Measurements from ENCODE around the gene KCNJ10.
"Not testable (repeated sequence)": the region's sequence is repeated elsewhere in the genome, so short reads cannot be mapped to it uniquely, and the experiment has no call there.

KCNJ10 gene

DNA sequence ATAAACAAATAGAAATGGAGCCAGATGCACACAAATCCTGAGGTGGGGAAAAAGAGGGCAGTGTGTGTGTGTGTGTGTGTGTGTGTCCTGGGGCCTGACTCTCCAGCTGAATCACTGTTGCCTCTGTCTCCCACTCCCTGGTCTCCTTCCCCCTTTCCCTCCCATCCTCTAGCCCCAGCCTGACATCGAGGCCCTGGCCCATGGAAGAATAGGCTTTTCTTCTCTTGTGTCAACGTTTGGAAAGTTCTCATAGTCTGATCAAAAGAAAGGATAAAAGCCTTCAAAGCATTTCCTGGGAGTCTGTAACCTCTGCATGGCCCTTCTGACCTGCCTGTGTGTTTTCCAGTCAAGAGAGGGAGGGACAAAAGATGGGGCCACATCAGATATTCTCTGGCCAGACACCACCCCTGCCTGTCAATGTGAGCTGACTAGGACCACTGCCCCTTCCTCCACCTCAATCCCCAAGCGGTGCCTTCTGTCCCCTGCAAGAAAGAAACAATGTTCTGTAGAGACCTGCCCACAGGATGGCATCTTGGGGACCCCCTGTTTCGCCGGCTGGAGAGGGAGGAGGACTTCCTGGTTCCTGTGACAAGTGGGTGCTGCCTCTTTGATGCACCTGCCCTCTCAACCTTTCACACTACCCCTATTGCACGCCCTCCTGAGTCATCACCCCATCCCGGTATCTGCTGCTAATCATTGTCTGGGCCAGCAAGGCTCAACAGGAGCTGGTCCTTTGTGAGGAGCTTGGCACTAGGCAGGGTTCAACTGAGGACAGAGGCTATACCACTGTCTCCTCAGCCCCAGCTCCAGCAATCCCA is 16.2 kb downstream of the KCNJ10 start:
- ChIA-PET CTCF (interaction anchor here (1.3 to 3.3 kb wide), 6 partner anchors 8 to 32 kb away, joined by 3 to 14 read pairs (median 7); no protein-coding TSS in a partner anchor), POLR2A (no interaction called here)
- no peak overlapping the region for H3K4me3 ChIP-seq (ENCODE audit: low read depth, low read length)
- no peak for DNase-seq (ENCODE audit: low read depth, low spot score)
- TF ChIP-seq, protein P1, sequence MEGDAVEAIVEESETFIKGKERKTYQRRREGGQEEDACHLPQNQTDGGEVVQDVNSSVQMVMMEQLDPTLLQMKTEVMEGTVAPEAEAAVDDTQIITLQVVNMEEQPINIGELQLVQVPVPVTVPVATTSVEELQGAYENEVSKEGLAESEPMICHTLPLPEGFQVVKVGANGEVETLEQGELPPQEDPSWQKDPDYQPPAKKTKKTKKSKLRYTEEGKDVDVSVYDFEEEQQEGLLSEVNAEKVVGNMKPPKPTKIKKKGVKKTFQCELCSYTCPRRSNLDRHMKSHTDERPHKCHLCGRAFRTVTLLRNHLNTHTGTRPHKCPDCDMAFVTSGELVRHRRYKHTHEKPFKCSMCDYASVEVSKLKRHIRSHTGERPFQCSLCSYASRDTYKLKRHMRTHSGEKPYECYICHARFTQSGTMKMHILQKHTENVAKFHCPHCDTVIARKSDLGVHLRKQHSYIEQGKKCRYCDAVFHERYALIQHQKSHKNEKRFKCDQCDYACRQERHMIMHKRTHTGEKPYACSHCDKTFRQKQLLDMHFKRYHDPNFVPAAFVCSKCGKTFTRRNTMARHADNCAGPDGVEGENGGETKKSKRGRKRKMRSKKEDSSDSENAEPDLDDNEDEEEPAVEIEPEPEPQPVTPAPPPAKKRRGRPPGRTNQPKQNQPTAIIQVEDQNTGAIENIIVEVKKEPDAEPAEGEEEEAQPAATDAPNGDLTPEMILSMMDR (IDR thresholded peaks at IDR 0.05; ENCODE audit: insufficient read depth, low read length, missing control alignments): no peak

DNA sequence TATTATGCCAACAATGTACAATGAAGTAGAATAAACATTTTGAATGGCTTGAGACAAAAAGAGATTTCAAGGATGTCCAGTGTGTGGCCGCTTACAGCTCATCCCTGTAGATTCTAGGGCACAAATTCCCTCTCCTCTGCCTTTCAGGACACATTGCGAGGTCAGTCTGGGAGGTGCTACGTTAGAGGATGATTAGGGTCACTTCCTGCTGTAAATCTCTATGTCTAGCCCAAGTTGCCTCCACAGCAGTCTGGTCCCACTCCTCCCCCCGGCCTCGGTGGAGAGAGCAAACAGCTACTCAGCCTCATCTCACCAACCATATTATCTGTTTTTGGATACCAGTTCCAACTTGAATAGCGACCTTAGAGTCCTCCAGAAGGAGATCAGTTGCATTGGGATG is 17.0 kb downstream of the KCNJ10 start:
- POLR2A ChIA-PET: no interaction called here
- no peak for DNase-seq (ENCODE audit: low read depth, low spot score)
- TF ChIP-seq, protein P1 (IDR thresholded peaks at IDR 0.05; ENCODE audit: insufficient read depth, low read length, missing control alignments): no peak
- CTCF ChIA-PET: interaction anchor here (1.5 to 3.3 kb wide), 3 partner anchors 9 to 32 kb away, joined by 3 to 13 read pairs (median 11); no protein-coding TSS in a partner anchor
- no peak overlapping the region for H3K4me3 ChIP-seq (ENCODE audit: low read depth, low read length)

DNA sequence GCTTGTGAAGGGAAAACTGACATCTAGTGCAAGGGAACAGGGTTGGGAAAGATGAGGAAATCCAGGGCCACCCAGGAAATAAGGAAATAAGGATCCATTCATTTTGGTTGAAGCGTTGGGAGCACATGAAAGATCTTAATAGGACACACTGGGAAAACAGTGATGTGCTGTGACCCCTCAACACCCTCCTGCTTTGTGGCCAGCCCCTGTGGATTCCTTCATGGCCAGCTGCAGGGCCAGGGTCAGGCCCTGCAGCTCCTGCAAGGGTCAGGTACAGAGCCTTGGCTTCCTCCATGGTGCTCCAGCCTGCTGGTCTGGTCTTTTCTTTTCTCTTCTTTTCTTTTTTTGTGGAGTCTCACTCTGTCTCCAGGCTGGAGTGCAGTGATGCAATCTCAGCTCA is 19.3 kb downstream of the KCNJ10 start:
- POLR2A ChIA-PET: interaction anchor here (0.7 kb wide), 1 partner anchor 41 kb away, joined by 3 read pairs; no protein-coding TSS in a partner anchor
- no peak overlapping the region for H3K4me3 ChIP-seq (ENCODE audit: low read depth, low read length)
- no peak for DNase-seq (ENCODE audit: low read depth, low spot score)
- TF ChIP-seq, protein P1 (IDR thresholded peaks at IDR 0.05; ENCODE audit: insufficient read depth, low read length, missing control alignments): no peak
- CTCF ChIA-PET: interaction anchor here (1.0 to 1.8 kb wide), 3 partner anchors 17 to 202 kb away, joined by 4 to 6 read pairs (median 5); no protein-coding TSS in a partner anchor

DNA sequence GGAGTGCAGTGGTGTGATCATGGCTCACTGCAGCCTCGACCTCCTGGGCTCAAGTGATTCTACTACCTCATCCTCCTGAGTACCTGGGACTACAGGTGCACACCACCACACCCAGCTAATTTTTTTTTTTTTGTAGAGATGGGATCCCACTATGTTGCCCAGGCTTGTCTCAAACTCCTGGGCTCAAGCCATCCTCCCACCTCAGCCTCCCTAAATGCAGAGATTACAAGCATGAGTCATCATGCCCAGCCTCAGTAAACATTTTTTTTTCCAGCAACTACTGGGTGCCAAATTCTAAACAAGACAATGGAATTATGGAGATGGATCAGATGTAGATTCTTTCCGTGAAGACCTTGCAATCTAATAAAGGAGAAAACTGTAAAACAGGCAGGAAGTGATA is 19.8 kb downstream of the KCNJ10 start:
- CTCF ChIA-PET: interaction anchor here (0.7 to 1.8 kb wide), 5 partner anchors 8 to 202 kb away, joined by 3 to 6 read pairs (median 4); no protein-coding TSS in a partner anchor
- POLR2A ChIA-PET: interaction anchor here (0.7 kb wide), 1 partner anchor 41 kb away, joined by 3 read pairs; no protein-coding TSS in a partner anchor
- not testable (repeated sequence) for H3K4me3 ChIP-seq (ENCODE audit: low read depth, low read length); DNase-seq (ENCODE audit: low read depth, low spot score)

DNA sequence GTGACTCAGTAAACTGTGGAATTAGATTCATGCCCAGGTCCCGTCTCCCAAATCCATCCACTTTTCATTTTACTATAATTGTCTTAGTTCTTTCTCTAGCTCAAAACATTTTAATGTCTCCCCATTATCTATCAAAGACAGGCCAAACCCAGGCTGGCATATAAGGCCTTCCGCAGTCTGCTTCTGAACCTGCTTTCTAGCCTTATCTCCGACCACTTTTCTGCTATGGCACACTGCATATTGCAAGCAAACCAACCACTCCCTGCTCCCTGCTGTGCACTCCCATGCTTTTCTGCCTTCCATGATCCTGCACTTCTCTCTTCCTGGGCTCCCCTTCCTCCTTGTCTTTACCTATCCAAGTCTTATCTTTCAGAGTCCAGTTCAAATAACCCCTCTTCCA is 20.9 kb downstream of the KCNJ10 start:
- POLR2A ChIA-PET: no interaction called here

DNA sequence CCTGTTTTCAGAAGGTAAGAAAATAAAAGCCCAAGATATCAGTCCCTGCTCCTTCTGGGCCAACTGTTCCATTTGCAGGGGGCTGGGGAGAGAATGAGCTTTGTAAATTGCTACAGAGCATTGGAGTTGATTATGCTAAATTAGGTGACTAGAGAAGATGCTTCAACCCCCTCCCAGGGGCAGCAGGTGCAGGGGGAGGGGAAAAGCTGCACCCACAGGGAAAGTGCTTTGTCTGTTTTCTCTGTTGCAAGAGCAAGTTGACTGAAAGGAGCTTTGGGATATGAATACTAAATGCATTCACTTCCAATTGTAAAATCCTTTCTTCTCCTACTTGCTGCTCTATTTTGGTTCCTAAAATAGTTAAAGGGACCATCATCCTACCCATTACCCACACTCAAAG is 21.6 kb downstream of the KCNJ10 start:
- ChIA-PET POLR2A (no interaction called here), CTCF (interaction anchor here (0.8 to 5.5 kb wide), 7 partner anchors 8 to 171 kb away, joined by 3 to 94 read pairs (median 41); partner anchors contain the start of gene KCNJ9)
- TF ChIP-seq, protein P1 (IDR thresholded peaks at IDR 0.05; ENCODE audit: insufficient read depth, low read length, missing control alignments): no peak
- no peak for DNase-seq (ENCODE audit: low read depth, low spot score)
- no peak overlapping the region for H3K4me3 ChIP-seq (ENCODE audit: low read depth, low read length)

More for the DNA sequence above, 20.9 kb downstream of the KCNJ10 start:
- TF ChIP-seq, protein P1 (IDR thresholded peaks at IDR 0.05; ENCODE audit: insufficient read depth, low read length, missing control alignments): no peak
- H3K4me3 ChIP-seq (ENCODE audit: low read depth, low read length): no peak overlapping the region
- CTCF ChIA-PET: interaction anchor here (0.8 to 5.5 kb wide), 5 partner anchors 7 to 36 kb away, joined by 3 to 94 read pairs (median 41); partner anchors contain the start of gene KCNJ9
- no peak for DNase-seq (ENCODE audit: low read depth, low spot score)

Measured in AG04449 (cell line).